HG02981 (cell line): ENCODE results near the gene USP40.
A peak's percentile ranks its signal among the peaks of the same experiment; 100 is the strongest.
"Not testable (repeated sequence)": the region's sequence is repeated elsewhere in the genome, so short reads cannot be mapped to it uniquely, and the experiment has no call there.

Source experiments
- ATAC-seq: cut with Tn5 transposase; IDR thresholded peaks from one replicate; pipeline ENCODE4 v1.9.1; 2021; ENCODE audit warnings: mild to moderate bottlenecking, moderate library complexity; ENCODE audit not compliant: unreplicated experiment

The USP40 gene, protein sequence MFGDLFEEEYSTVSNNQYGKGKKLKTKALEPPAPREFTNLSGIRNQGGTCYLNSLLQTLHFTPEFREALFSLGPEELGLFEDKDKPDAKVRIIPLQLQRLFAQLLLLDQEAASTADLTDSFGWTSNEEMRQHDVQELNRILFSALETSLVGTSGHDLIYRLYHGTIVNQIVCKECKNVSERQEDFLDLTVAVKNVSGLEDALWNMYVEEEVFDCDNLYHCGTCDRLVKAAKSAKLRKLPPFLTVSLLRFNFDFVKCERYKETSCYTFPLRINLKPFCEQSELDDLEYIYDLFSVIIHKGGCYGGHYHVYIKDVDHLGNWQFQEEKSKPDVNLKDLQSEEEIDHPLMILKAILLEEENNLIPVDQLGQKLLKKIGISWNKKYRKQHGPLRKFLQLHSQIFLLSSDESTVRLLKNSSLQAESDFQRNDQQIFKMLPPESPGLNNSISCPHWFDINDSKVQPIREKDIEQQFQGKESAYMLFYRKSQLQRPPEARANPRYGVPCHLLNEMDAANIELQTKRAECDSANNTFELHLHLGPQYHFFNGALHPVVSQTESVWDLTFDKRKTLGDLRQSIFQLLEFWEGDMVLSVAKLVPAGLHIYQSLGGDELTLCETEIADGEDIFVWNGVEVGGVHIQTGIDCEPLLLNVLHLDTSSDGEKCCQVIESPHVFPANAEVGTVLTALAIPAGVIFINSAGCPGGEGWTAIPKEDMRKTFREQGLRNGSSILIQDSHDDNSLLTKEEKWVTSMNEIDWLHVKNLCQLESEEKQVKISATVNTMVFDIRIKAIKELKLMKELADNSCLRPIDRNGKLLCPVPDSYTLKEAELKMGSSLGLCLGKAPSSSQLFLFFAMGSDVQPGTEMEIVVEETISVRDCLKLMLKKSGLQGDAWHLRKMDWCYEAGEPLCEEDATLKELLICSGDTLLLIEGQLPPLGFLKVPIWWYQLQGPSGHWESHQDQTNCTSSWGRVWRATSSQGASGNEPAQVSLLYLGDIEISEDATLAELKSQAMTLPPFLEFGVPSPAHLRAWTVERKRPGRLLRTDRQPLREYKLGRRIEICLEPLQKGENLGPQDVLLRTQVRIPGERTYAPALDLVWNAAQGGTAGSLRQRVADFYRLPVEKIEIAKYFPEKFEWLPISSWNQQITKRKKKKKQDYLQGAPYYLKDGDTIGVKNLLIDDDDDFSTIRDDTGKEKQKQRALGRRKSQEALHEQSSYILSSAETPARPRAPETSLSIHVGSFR

DNA sequence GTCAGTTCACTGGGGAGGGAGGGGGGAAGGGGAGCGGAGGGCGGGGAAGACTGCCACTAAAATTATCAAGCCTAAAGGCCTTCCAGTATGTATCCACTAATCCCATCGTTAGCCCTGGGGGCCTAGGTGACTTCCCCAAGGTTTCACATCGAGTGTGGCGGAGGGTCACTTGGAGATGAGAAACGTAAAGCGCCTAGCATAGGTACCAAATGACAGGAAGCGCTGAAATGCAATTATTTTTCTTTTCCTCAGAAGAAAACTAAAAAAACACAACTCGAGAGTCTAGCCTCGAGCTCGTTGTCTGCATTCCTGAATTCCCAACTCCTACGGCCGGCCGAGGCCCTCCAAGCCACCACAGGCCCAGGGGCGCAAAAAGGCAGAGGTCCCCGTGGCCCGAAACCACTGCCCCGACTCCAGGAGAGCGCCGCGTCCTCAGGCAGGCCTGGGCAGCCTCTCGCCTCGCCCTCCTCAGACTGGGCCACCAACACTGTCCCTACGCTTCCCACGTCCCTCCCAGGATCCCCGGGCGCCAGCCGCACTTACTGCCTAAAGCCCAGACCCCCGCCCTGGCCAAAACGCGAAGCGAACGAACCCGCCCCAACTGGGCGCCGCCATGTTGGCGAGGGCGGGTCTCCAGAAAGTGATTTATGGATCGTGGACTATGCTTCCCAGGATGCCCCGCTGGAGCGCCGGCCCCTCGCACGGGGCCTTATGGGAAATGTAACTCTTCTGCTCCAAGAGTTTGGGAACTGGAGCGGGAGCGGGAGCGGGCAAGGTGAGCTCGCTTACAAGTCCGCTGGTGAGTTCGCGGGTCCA lies at the start of gene USP40:
USP40 (minus strand) TSS at position 642 of the 816 bp plus-strand sequence. CDS start 1,228 bp downstream, outside the sequence.
- peak; percentile 68 for ATAC-seq

DNA sequence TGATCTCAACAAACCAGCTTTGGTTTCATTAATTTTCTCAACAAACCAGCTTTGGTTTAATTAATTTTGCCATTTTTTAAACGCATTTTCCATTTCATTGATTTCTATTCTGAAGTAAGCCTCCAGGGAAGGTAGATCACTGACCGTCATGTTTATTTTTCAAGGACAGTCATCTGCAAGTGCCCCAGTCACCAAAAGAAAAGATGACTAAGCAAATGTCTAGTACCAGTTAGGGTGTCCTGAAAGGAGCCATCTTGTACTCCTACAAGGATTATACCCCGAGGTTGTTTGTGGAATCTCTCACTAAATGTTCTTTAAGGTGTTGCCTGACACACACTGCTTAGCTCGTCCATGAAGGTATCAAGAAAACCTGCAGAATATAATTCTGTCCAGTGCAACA lies 44.7 kb upstream of the USP40 start:
- no peak for ATAC-seq

DNA sequence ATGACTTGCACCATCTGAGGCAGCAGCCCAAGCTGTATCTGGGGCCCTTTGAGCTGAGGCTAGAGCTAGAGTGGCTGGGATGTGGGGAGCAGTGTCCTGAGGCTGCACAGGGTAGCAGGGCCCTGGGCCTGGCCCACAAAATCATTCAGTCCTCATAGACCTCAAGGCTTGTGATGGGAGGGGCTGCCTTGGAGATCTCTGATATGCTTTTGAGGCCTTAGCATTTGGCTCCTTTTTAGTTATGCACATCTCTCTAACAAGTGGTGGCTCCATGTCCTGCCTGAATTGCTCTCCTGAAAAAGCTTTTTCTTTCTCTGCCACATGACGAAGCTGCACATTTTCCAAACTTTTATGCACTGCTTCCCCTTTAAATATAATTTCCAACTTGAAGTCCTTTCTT lies 39.1 kb upstream of the USP40 start:
- ATAC-seq: no peak

DNA sequence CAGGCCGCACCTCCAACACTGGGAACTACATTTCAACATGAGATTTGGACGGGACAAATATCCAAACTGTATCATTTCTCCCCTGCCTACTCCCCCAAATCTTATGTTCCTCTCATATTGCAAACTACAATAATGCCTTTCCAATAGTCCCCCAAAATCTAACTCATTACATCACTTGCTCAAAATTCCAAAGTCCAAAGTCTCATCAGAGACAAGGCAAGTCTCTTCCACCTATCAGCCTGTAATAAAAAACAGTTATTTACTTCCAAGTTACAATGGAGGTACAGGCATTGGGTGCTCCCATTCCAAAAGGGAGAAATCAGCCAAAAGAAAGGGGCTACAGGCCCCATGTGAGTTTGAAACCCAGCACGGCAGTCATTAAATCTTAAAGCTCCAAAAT lies 38.2 kb upstream of the USP40 start:
- no peak for ATAC-seq

DNA sequence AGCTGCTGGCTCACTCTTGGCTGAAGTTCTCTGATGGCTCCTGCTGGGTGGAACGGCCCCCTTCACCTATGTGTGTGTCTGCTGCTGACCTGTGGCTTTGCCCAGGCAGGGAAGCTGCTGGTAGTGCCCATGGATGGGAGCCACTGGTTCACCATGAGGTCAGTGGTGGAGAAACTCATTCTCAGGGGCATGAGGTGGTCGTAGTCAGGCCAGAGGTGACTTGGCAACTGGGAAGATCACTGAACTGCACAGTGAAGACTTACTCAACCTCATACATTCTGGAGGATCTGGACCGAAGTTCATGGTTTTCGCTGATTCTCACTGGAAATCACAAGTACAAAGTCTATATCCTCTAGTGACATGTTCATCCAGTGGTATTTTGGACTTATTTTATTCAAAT lies 36.9 kb upstream of the USP40 start:
- ATAC-seq: no peak

DNA sequence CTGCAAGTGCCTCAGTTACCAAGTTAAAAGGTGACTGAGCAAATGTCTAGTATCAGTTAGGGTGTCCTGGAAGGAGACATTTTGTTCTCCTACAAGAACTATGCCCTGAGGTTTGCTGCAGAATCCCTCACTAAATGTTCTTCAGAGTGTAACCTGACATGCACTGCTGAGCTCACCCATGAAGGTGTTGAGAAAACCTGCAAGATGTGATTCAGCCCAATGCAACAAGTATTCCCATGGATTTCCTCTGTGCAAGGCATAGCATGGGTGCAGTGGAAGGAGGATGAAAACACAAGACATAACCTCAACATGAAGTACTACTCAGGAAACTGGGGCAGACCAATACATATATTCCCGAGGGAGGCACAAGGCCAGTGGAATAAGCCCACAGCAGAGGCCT lies 35.5 kb upstream of the USP40 start:
- ATAC-seq: no peak

DNA sequence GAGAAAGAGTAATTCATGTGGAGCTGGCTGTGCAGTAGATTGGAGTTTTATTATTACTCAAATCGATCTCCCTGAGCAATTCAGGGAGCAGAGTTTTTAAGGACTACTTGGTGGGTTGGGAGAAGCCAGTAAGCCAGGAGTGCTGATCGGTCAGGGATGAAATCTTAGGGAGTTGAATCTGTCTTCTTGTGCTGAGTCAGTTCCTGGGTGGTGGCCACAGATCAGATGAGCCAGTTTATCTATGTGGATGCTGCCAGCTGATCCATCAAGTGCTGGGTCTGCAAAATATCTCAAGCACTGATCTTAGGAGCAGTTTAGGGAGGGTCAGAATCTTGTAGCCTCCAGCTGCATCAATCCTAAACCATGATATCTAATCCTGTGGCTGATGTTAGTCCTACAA lies 33.8 kb upstream of the USP40 start:
- no peak for ATAC-seq

DNA sequence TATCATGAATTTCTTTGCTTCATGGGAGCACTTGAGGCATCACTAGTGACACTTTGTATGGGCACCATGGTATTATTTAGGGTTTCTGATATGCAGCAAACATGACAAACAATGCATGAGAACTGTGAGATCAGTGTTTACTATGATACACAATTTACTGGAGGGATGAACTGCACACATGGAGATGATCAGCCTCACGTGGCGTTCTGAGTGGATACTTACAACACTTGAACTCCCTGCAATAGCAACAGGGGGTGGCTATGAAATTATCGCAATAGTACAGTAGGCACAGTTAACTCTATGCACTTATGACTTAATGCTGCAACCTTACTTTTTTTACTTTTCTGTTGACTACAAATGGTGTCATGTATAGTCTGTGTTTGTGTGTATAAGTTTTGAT lies 32.4 kb upstream of the USP40 start:
- ATAC-seq: no peak

DNA sequence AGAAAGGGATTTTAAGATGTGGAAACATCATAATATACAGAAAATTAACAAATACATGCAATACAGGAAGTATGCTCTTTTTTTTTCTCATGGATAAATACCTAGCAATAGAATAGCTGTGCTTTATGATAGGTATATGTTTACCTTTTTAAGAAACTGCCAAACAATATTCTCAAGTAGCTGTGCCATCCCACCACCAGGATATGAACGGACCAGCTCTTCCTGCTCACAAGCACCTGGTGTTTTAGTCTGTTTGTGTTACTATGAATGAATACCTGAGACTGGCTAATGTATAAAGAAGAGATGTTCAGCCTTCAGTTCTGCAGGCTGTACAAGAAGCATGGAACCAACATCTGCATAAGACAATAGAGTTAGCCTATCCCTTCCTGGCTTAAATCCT lies 30.9 kb upstream of the USP40 start:
- no peak for ATAC-seq

DNA sequence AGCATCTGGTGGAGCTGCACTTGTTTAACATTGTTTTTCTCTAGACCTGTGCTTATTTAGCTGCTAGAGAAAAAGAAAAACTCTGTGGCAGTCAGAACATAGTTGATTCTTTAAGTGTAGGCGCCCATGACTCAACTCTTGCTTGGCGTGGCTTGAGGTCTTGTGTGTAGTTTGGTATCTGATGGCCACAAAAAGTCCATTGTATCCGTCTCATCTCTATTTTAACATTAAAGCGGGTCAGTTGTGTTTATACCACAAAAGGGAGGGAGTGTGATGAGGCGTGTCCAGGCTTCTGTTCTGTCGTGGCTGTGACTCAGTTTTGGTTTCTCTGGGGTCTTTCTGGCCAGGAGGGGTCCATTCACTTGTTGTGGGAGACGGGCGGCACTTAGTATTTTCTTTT lies 26.6 kb upstream of the USP40 start:
- ATAC-seq: peak; percentile 73

DNA sequence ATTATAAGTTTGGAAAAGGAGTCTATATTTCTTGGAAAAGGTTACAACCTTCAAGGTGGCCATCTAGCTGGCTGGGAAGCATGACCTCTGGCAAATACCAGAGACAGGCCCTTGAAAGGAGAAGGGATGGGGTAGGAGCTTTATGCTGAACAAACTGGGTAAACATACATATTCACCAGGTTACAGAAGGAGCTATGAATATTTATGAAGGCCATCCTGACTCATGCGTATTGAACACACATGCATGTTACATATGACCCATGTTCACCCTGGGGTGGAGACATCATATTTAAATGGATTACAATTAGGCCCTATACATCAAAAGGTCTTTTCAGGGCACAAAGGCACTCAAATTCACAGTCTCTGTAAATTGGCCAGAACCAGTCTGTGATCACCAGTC lies 26.1 kb upstream of the USP40 start:
- ATAC-seq: peak; percentile 9

DNA sequence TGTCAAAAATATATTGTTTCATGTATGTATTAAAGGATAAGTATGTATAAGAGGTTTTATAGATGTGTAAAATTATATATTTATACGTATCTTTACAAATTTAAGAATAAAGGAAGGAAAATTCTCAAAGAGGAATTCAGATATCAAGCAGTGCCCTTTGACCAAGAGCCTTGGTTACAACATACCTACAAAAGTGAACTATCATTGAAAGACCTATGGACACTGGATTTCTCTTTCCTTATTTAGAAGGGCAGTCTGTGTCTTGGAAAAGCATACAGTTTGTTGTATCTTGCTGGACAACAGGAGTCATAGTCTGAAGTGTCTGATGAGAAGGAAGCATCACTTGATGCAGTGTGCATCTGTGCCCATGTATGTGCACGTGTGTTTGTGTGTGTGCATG lies 21.8 kb upstream of the USP40 start:
- ATAC-seq: no peak

DNA sequence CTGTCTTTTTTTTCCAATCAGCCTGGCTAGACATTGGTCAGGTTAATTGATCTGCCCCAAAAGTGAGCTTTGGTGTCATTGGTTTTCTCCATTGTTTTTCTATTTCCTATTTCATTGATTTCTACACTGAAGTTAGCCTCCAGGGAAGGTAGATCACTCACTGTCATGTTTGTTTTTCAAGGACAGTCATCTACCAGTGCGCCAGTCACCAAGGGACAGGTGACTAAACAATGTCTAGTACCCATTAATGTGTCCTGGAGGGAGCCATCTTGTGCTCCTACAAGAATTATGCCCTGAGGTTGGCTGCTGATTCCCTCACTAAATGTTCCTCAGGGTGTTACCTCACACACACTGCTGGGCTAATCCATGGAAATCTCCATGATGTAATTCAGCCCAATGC lies 17.6 kb upstream of the USP40 start:
- ATAC-seq: no peak

DNA sequence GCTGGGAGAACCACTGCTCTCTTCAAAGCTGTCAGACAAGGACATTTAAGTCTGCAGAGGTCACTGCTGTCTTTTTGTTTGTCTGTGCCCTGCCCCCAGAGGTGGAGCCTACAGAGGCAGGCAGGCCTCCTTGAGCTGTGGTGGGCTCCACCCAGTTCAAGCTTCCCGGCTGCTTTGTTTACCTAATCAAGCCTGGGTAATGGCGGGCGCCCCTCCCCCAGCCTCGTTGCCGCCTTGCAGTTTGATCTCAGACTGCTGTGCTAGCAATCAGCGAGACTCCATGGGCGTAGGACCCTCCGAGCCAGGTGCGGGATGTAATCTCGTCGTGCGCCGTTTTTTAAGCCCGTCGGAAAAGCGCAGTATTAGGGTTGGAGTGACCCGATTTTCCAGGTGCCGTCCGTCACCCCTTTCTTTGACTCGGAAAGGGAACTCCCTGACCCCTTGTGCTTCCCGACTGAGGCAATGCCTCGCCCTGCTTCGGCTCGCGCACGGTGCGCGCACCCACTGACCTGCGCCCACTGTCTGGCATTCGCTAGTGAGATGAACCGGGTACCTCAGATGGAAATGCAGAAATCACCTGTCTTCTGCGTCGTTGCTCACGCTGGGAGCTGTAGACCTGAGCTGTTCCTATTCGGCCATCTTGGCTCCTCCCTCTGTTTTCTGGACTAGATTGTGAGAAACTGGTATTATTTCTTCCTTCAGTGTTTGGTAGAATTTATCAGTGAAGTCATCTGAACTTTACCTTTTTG lies 16.8 kb upstream of the USP40 start:
- not testable (repeated sequence) for ATAC-seq

DNA sequence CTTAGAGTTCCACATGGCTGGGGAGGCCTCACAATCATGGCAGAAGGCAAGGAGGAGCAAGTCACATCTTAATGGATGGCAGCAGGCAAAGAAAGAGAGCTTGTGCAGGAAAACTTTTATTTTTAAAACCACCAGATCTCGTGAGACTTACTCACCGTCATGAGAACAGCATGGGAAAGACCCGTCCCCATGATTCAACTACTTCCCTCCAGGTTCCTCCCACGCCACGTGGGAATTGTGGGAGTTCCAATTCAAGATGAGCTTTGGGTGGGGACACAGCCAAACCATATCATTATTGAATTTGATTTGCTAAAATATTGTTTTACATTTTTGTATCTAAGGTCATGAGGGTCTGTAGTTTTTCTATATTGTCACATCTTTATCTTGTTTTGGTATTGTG lies 10.8 kb upstream of the USP40 start:
- ATAC-seq: not testable (repeated sequence)

DNA sequence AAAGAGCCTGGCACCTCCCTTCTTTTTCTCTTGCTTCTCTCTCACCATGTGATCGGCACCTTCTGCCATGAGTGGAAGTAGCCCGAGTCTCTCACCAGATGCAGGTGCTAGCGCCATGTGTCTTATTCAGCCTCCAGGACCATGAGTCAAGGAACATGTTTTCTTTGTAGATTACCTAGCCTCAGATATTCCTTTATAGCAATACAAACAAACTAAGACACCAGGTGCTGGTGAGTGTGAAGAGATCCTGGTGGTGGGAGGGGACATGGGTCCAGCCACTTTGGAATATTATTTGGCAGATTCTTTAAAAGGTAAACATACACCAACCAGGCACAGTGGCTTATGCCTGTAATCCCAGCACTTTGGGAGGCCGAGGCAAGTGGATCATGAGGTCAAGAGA lies 5.9 kb upstream of the USP40 start:
- no peak for ATAC-seq

DNA sequence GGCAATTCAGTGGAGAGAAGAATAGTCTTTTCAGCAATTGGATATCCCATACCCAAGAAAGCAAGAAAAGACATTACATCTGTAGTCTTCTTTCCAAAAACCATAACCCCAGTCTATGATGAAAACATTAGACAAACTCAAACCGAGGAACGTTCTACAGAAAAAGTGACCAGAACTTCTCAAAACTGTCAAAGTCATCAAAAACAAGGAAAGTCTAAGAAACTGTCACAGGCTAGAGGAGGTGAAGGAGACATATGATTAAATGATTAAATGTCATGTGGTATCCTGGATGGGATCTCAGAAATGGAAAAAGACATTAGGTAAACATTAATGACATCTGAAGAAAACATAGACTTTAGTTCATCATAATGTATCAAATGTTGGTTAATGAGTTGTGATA lies 4.9 kb upstream of the USP40 start:
- no peak for ATAC-seq

DNA sequence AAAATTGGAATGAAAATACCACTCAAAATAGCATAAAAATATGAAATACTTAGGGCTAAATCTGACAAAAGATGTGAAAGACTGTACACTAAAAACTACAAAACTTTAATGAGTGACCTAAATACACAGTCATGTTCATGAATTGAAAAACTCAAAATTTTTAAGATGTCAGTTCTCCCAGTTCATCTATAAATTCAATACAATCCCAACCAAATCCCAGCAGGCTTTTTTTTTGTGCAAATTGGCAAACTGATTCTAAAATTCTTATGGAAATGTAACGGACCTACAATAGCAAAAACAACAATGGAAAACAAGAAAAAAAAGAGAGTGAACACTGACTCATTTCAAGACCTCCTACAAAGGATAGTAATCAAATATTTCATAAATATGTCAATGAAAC lies 4.4 kb upstream of the USP40 start:
- no peak for ATAC-seq

DNA sequence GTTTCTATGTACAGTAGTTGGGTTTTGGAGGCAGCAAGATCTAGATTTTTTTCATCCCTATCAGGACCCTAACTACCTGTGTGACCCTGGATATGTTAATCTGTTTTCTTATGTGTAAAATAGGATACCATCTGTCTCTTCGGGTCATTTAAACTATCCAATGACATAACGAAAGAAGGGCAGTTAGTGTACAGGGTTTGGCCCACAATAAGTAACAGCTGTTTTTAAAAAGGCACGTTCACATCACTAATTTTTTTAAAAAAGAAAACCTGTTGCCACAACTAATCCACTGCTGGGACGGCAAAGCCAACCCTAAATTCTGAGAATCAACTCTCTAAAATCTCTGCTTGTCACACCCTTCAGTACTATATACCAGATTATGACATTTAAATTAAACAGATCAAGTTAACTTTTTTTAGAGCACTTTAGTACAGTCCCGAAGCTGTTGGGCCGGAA lies 869 bp downstream of the USP40 start:
- peak; percentile 22 for ATAC-seq
